ENCODE data around the gene RAP1GDS1.
"Not testable (repeated sequence)": the region's sequence is repeated elsewhere in the genome, so short reads cannot be mapped to it uniquely, and the experiment has no call there.

Gene RAP1GDS1

GRCh38 chr4:98470366-98470765 lies 209.2 kb downstream of the RAP1GDS1 start:
- H3K79me2 ChIP-seq, result no peaks in the 10 kb centered on the region
- H3K4me3 ChIP-seq (ENCODE audit: low read depth, low read length), result no peak overlapping the region
- H3K4me1 ChIP-seq, result peaks cover 3% of the 10 kb centered on the region
- H3K9me3 ChIP-seq (ENCODE audit: control insufficient read depth, low read length), result no peaks in the 10 kb centered on the region
- H3K4me2 ChIP-seq (ENCODE audit: low read length), result no peak overlapping the region
- no peak overlapping the region for H2AFZ ChIP-seq
- no peaks in the 10 kb centered on the region for H3K36me3 ChIP-seq (ENCODE audit: control insufficient read depth, insufficient read depth, low read length)
- H3K27ac ChIP-seq, result no peak overlapping the region
- H3K27me3 ChIP-seq (ENCODE audit: control insufficient read depth, insufficient read depth, low read length), result no peaks in the 10 kb centered on the region
- H3K9ac ChIP-seq, result no peak overlapping the region
- TF ChIP-seq CTCF (IDR thresholded peaks at IDR 0.05), result no peak

- H3K4me2 ChIP-seq (ENCODE audit: low read length), result no peak overlapping the region
- H3K4me3 ChIP-seq (ENCODE audit: low read depth, low read length), result no peak overlapping the region
- H3K9me3 ChIP-seq (ENCODE audit: control insufficient read depth, low read length), result no peaks in the 10 kb centered on the region
- no peaks in the 10 kb centered on the region for H3K79me2 ChIP-seq
- H3K9ac ChIP-seq, result no peak overlapping the region
- no peak for TF ChIP-seq CTCF (IDR thresholded peaks at IDR 0.05)
- no peak overlapping the region for H3K27ac ChIP-seq
- H3K27me3 ChIP-seq (ENCODE audit: control insufficient read depth, insufficient read depth, low read length), result no peaks in the 10 kb centered on the region
- peaks cover 3% of the 10 kb centered on the region for H3K4me1 ChIP-seq
- no peak overlapping the region for H2AFZ ChIP-seq
- H3K36me3 ChIP-seq (ENCODE audit: control insufficient read depth, insufficient read depth, low read length), result no peaks in the 10 kb centered on the region
Measured at GRCh38 chr4:98470831-98471230, 209.6 kb downstream of the RAP1GDS1 start.

- no peak overlapping the region for H3K27ac ChIP-seq
- no peak overlapping the region for H3K9ac ChIP-seq
- no peak overlapping the region for H3K4me3 ChIP-seq (ENCODE audit: low read depth, low read length)
Measured at GRCh38 chr4:98473046-98473445, 211.9 kb downstream of the RAP1GDS1 start.

GRCh38 chr4:98474408-98474844 lies 213.2 kb downstream of the RAP1GDS1 start:
- TF ChIP-seq CTCF (IDR thresholded peaks at IDR 0.05), result no peak
- no peak overlapping the region for H3K4me3 ChIP-seq (ENCODE audit: low read depth, low read length)
- no peaks in the 10 kb centered on the region for H3K9me3 ChIP-seq (ENCODE audit: control insufficient read depth, low read length)
- no peaks in the 10 kb centered on the region for H3K79me2 ChIP-seq
- no peak overlapping the region for H3K4me2 ChIP-seq (ENCODE audit: low read length)
- no peak overlapping the region for H3K9ac ChIP-seq
- no peak overlapping the region for H3K27ac ChIP-seq
- H3K36me3 ChIP-seq (ENCODE audit: control insufficient read depth, insufficient read depth, low read length), result no peaks in the 10 kb centered on the region
- H3K4me1 ChIP-seq, result no peaks in the 10 kb centered on the region
- H2AFZ ChIP-seq, result no peak overlapping the region
- no peaks in the 10 kb centered on the region for H3K27me3 ChIP-seq (ENCODE audit: control insufficient read depth, insufficient read depth, low read length)

More at GRCh38 chr4:98473046-98473445, 211.9 kb downstream of the RAP1GDS1 start:
- no peak for TF ChIP-seq CTCF (IDR thresholded peaks at IDR 0.05)
- H3K27me3 ChIP-seq (ENCODE audit: control insufficient read depth, insufficient read depth, low read length), result no peaks in the 10 kb centered on the region
- H3K36me3 ChIP-seq (ENCODE audit: control insufficient read depth, insufficient read depth, low read length), result no peaks in the 10 kb centered on the region
- H3K4me1 ChIP-seq, result no peaks in the 10 kb centered on the region
- no peaks in the 10 kb centered on the region for H3K9me3 ChIP-seq (ENCODE audit: control insufficient read depth, low read length)
- H3K79me2 ChIP-seq, result no peaks in the 10 kb centered on the region
- H2AFZ ChIP-seq, result no peak overlapping the region
- no peak overlapping the region for H3K4me2 ChIP-seq (ENCODE audit: low read length)

- no peak for TF ChIP-seq CTCF (IDR thresholded peaks at IDR 0.05)
- no peaks in the 10 kb centered on the region for H3K36me3 ChIP-seq (ENCODE audit: control insufficient read depth, insufficient read depth, low read length)
- H3K4me3 ChIP-seq (ENCODE audit: low read depth, low read length), result no peak overlapping the region
- H3K79me2 ChIP-seq, result no peaks in the 10 kb centered on the region
- H3K9me3 ChIP-seq (ENCODE audit: control insufficient read depth, low read length), result no peaks in the 10 kb centered on the region
- no peak overlapping the region for H3K27ac ChIP-seq
- no peak overlapping the region for H2AFZ ChIP-seq
- no peak overlapping the region for H3K9ac ChIP-seq
- no peak overlapping the region for H3K4me2 ChIP-seq (ENCODE audit: low read length)
- no peaks in the 10 kb centered on the region for H3K27me3 ChIP-seq (ENCODE audit: control insufficient read depth, insufficient read depth, low read length)
- no peaks in the 10 kb centered on the region for H3K4me1 ChIP-seq
Measured at GRCh38 chr4:98476891-98477290, 215.7 kb downstream of the RAP1GDS1 start.

- not testable (repeated sequence) for H3K9me3 ChIP-seq (ENCODE audit: control insufficient read depth, low read length); H3K27me3 ChIP-seq (ENCODE audit: control insufficient read depth, insufficient read depth, low read length); H3K9ac ChIP-seq; H3K4me1 ChIP-seq; H3K4me3 ChIP-seq (ENCODE audit: low read depth, low read length); H2AFZ ChIP-seq; H3K36me3 ChIP-seq (ENCODE audit: control insufficient read depth, insufficient read depth, low read length); H3K79me2 ChIP-seq; H3K27ac ChIP-seq; H3K4me2 ChIP-seq (ENCODE audit: low read length)
Measured at GRCh38 chr4:98479590-98479989, 218.4 kb downstream of the RAP1GDS1 start.
